NCI-H510A (cell line): Measurements from ENCODE around the gene SLC34A3.

ENCODE experiments used
- DNase-seq: peaks from one replicate; lab custom pipeline; 2025; lab: John Stamatoyannopoulos, UW

SLC34A3 gene

GRCh38 chr9:137275588-137276472 lies 45.1 kb downstream of the SLC34A3 start:
- no peak for DNase-seq

DNA sequence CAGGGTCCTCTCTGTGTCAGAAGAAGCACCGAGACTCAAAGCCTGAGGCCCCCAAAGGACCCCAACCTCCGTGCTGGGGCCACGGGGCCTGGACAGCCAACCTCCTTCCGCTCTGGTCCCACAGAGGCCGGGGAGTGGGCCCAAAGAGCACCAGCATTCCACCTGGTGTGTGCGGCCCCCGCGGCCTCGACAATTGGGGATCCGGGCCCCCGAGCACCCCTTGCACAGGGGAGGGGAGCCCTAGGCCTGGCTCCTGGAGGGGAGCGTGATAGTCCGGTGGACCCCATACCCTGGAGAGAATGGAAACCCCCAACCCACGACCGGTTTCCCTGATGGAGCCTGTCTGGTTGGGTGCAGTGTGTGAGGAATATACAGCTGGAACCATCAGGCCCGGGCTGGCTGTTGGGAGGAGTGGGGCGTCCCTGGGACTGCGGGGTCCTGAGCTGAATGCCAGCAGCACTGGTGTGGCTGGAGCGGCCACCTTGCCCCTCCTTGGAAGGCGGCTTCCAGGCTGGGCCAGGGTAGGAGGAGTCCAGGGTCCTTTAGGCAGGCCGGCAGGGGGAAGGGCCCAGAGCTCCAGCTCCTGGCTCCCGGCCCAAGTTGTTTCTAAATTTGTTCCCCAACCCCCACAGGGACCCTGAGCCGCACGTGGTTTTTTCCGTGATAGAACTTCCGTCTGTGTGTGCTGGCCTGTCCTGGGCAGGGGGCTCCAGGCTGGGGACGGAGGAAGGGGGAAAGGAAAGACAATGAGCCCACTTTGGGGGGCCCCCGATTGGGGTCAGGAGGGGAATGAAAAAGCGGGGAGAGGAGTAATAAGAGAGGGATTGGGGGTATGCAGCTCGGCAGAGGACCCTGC lies 46.0 kb downstream of the SLC34A3 start:
- no peak for DNase-seq

DNA sequence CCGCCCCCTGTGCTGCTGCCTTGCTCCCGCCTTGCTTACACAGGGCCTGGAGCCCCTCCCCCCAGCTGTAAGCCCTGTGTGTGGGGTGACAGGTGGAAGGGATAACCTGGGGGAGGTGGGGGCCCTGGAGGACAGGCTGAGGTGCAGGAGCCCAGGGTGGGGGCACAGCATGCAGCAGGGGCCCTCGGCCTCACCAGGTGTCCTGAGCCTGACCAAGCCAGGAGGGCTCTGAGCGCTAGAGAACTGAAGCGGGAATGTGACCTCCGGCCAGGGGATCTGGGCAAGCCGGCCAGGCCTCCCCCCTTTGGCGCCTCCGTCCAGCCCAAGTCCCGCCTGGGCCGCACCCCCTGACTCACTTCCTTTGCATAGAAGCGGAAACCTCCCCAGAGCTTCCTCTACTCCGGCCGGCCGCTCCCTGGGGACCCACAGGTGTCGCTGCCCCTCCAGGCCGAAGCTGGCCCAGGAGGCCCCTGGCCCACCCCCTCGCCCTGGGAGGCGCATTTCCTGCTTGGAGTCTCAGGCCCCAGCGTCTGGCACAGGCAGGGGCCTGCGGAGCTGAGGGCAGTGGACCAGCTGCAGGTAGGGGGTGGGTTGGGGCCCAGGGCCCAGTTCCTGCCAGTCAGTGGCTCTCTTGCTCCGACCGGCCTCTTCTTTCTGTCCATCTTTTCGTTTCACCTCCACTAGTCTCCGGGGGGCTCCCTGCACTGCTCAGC lies 46.8 kb downstream of the SLC34A3 start, which contains the start of gene TOR4A:
Gene TOR4A (plus strand): TSS at position 398 of the 713 bp plus-strand sequence. CDS start 964 bp downstream, outside the sequence.
- no peak for DNase-seq

DNA sequence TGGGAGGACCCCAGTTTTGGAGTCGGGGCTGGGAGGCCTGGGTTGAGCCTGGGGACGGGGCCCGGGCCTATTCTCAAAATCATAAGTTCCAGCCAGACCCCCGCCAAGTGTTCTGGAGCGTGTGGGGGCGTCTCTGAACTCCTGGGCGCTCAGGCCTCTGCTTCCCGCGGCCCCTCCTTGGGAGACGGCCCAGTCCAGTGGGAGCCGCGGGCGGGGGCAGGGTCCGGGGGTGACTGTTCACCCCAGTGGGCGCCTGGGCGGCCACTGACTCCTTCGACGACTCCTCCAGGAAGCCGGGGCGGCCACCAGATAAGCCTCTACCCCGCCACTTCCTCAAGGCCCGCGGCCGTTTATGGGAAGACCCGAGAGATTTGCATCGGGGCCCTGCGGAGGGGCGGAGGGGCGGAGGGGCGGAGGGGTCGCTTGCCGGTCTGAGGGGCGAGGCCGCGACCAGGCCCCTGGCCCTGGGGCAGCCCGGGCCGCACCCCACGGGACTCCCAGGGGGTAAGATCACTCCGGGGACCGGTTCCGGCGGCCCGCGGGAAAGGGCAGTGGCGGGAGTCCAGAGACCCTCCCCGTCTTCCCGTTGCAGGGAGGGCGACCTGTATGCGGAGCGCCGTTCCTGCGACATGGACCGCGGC lies 47.5 kb downstream of the SLC34A3 start:
- DNase-seq: no peak

- no peak for DNase-seq
These were observed 48.3 kb downstream of the SLC34A3 start for GRCh38 chr9:137278721-137279711.

- DNase-seq: no peak
These were observed 49.2 kb downstream of the SLC34A3 start for GRCh38 chr9:137279741-137280473.

DNA sequence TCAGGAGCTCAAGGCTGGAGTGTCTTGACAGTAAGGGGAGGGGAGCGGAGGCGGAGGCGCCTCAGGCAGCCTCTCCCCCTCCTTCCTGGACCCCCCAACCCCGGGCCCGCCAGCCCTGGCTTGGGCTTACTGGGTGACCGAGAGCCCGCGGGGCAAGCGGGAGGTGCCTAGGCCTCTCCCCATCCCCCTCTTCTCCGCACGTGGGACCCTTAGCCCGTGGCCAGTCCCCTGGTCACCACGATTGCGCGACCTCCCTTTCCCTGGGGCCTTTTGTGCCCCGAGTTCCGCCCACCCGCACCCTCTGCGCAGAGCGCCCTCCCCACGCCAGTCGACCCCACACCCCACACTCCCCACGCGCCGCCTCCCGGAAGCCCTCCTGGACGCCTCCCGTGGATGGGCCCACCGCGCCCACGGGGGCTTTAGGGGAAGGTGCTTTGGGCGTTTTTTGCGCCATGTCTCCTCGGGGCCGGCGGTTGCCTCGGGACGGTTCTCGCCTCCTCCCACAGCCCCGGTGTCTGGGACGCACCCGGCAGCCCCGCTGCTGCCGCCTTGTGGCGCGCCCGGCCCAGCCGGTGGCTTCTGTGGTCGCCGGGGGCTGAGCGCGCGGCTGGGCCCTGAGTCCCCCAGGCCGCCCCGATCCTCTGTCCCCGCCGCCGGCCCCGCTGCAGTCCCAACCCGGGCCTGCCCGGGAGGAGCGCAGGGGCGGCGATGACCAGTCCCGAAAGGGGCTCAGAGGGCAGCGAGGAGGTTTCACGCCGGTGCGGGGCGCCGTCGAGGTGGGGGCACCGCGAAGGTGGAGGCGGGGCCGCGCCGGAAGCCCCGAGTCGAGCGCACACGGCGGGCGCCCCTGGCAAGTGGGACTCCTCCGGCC lies 50.0 kb downstream of the SLC34A3 start:
- no peak for DNase-seq

DNA sequence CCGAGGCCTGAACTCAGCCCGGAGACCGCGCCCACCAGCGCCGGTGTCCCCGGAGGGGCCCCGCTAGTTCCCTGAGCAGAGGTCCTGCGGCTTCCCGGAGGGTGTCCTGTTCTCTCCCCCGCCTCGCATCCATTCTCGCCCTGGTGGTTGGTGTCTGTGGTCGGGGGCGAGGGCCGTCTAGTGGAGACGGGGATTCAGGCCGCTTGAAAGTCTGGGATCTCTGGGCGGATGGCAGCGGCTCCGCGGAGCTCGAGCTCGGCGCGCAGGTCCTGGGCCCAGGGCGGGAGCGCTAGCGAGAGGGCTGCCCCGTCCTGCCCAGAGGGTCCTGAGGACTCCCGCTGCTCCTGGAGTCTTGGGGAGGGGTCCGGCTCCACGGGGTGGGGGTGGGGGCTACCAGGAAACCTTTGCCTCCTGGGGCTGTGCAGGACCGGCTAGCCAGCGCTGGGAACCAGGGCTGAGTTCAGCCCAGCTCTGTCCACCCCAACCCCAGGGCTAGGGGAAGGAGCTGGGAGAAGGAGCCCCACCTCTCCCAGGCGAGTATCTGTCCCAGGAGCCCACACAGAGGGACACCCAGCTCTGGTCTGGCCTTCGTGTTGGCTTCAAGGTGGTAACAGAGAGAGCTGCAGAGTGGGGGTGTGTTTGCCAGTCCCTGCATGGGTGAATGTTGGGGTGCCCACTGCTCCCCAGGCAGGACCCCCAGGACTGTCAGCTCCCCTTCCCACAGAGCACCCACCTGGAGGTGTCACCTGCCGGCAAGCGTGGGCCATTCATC lies 50.8 kb downstream of the SLC34A3 start:
- DNase-seq: no peak
